B cell (primary cell): ENCODE results near the gene ABCA1. TPM values are rescaled to one million over a fixed set of nuclear protein-coding genes. Genes with fewer than 3 reads are reported as not detected.

Source experiments
- ATAC-seq: fragments of 200-7000 bp; cut with Tn5 transposase; one replicate; pipeline ENCODE4 v1.10.0; 2021; ENCODE audit warnings: low read depth, mild to moderate bottlenecking, moderate number of reproducible peaks, moderate library complexity
- CTCF ChIA-PET: fragments of 350-600 bp; sonication (Branson Sonifier 250); formaldehyde crosslinking; loops from one replicate; lab custom pipeline; 2021; ENCODE audit warnings: antibody characterized with exemption, inconsistent platforms; lab: Charles Lee
- POLR2A ChIA-PET: fragments of 350-600 bp; sonication (Branson Sonifier 250); formaldehyde crosslinking; loops from one replicate; lab custom pipeline; 2021; ENCODE audit warnings: antibody characterized with exemption; lab: Charles Lee
- DNase-seq: peaks from one replicate; pipeline ENCODE4 v3.0.0; 2013
- H2AFZ ChIP-seq: 2 replicates; pipeline ENCODE4 v1.6.1; 2012; ENCODE audit warnings: mild to moderate bottlenecking, low read depth, low read length; ENCODE audit not compliant: insufficient read depth, poor library complexity, severe bottlenecking
- H3K27ac ChIP-seq, 2 donors: 1 replicate in 1 of 2; 2 replicates in 1 of 2; pipeline ENCODE4 v1.5.1; 2012 to 2013; ENCODE audit warnings: low read length in 2 of 2, mild to moderate bottlenecking in 2 of 2, moderate library complexity in 1 of 2
- H3K27me3 ChIP-seq, 4 experiments: fragments of 200-600 bp in 1 of 4; sonication (generic) in 1 of 4; replicated peaks in 1 of 4; 1 replicate in 2 of 4; 2 replicates in 2 of 4; pipeline versions ENCODE4 v1.6.1 to v1.7.0; 2013 to 2016; ENCODE audit warnings: low read length in 3 of 4, mild to moderate bottlenecking in 2 of 4, mixed read lengths in 1 of 4, moderate library complexity in 1 of 4; ENCODE audit not compliant: insufficient read depth in 4 of 4, control insufficient read depth in 3 of 4; ENCODE audit errors: control extremely low read depth in 1 of 4
- H3K36me3 ChIP-seq, 2 experiments: replicated peaks in 1 of 2; 1 replicate in 1 of 2; 2 replicates in 1 of 2; pipeline versions ENCODE4 v1.6.1 to v1.7.1; 2013; ENCODE audit warnings: low read length in 1 of 2; ENCODE audit not compliant: insufficient read depth in 2 of 2, control insufficient read depth in 1 of 2; ENCODE audit errors: control extremely low read depth in 1 of 2, extremely low read depth in 1 of 2
- H3K4me1 ChIP-seq, 2 donors: fragments of 200-600 bp in 1 of 2; sonication (generic) in 1 of 2; 1 replicate in 1 of 2; 2 replicates in 1 of 2; pipeline versions ENCODE4 v1.5.1 to v1.6.1; 2013 to 2017; ENCODE audit warnings: low read length in 2 of 2; ENCODE audit not compliant: control insufficient read depth in 2 of 2, insufficient read depth in 2 of 2
- H3K4me2 ChIP-seq: replicated peaks from 2 replicates; pipeline ENCODE3; 2012; ENCODE audit warnings: mild to moderate bottlenecking, low read depth, low read length; ENCODE audit not compliant: poor library complexity, severe bottlenecking
- H3K4me3 ChIP-seq, 5 experiments: fragments of 200-600 bp in 1 of 5; sonication (generic) in 1 of 5; 1 replicate in 3 of 5; 2 replicates in 2 of 5; pipeline versions ENCODE4 v1.5.1 to v1.7.0; 2011 to 2016; ENCODE audit warnings: low read length in 4 of 5, mild to moderate bottlenecking in 4 of 5, low read depth in 2 of 5, control low read depth in 1 of 5, moderate library complexity in 1 of 5; ENCODE audit not compliant: insufficient read depth in 1 of 5; ENCODE audit errors: control extremely low read depth in 1 of 5, extremely low read depth in 1 of 5
- H3K79me2 ChIP-seq: fragments of 200-600 bp; sonication (generic); one replicate; pipeline ENCODE4 v1.6.0; 2016; ENCODE audit warnings: low read length; ENCODE audit not compliant: control insufficient read depth, insufficient read depth
- H3K9ac ChIP-seq: fragments of 200-600 bp; sonication (generic); 2 replicates; pipeline ENCODE4 v1.6.1; 2017; ENCODE audit warnings: mild to moderate bottlenecking, low read length, moderate library complexity
- H3K9me3 ChIP-seq, 3 donors: one replicate each; pipeline versions ENCODE4 v1.6.1 to v1.7.1; 2013; ENCODE audit warnings: low read length in 2 of 3; ENCODE audit not compliant: control insufficient read depth in 2 of 3, insufficient read depth in 1 of 3; ENCODE audit errors: control extremely low read depth in 1 of 3
- H4K20me1 ChIP-seq: 2 replicates; pipeline ENCODE4 v1.6.0; 2012; ENCODE audit warnings: mild to moderate bottlenecking, low read length; ENCODE audit not compliant: insufficient read depth, control insufficient read depth, poor library complexity, severe bottlenecking
- H3K27ac Mint-ChIP-seq: one replicate; pipeline ENCODE4 v1.8.0; 2021; ENCODE audit warnings: mixed read lengths
- H3K27me3 Mint-ChIP-seq: one replicate; pipeline ENCODE4 v1.8.0; 2021; ENCODE audit warnings: mixed read lengths
- H3K4me1 Mint-ChIP-seq: one replicate; pipeline ENCODE4 v1.8.0; 2021; ENCODE audit warnings: mixed read lengths
- H3K4me3 Mint-ChIP-seq: one replicate; pipeline ENCODE4 v1.8.0; 2021; ENCODE audit warnings: mixed read lengths
- H3K9me3 Mint-ChIP-seq: one replicate; pipeline ENCODE4 v1.8.0; 2022; ENCODE audit warnings: mixed read lengths; ENCODE audit not compliant: insufficient read depth
- EZH2 ChIP-seq: IDR thresholded peaks from 2 replicates; pipeline ENCODE4 v1.6.1; 2012; ENCODE audit warnings: borderline replicate concordance, low read depth, mild to moderate bottlenecking, moderate library complexity, low read length; ENCODE audit not compliant: insufficient read depth, poor library complexity, severe bottlenecking
- WGBS: methylation state at CpG from one replicate; pipeline ENCODE4 v1.1.5; 2013; ENCODE audit warnings: missing lambda C conversion rate; ENCODE audit not compliant: insufficient coverage; 5-methylcytosine and 5-hydroxymethylcytosine counted together
- intact Hi-C: fragments of 100-400 bp; cut with micrococcal nuclease; formaldehyde crosslinking; loops from one replicate; pipeline ENCODE4 v1.10.0; 2022
- polyA plus RNA-seq: library from polyadenylated mRNA; depleted of rRNA; stranded (reverse); fragments of >200 nt; gene quantifications from 2 replicates; pipeline ENCODE4 v1.2.3, GENCODE V29; 2012
- total RNA-seq, 2 donors: library from RNA; stranded (reverse); fragments of 120-200 nt in 1 of 2; gene quantifications; 1 replicate in 1 of 2; 2 replicates in 1 of 2; pipeline versions ENCODE4 v1.2.3 to v1.2.4, GENCODE V29; 2013 to 2022
- TF ChIP-seq, protein P1 (sequence below): fragments of 200-600 bp; IDR thresholded peaks from one replicate; pipeline ENCODE4 v1.8.0; 2022; ENCODE audit warnings: antibody characterized with exemption, mild to moderate bottlenecking

The ABCA1 gene
- total and polyA plus RNA-seq, 2 donors (not counting 1 experiment from before 2014, with no cell fraction given), result 5.2 to 24.0 TPM

DNA sequence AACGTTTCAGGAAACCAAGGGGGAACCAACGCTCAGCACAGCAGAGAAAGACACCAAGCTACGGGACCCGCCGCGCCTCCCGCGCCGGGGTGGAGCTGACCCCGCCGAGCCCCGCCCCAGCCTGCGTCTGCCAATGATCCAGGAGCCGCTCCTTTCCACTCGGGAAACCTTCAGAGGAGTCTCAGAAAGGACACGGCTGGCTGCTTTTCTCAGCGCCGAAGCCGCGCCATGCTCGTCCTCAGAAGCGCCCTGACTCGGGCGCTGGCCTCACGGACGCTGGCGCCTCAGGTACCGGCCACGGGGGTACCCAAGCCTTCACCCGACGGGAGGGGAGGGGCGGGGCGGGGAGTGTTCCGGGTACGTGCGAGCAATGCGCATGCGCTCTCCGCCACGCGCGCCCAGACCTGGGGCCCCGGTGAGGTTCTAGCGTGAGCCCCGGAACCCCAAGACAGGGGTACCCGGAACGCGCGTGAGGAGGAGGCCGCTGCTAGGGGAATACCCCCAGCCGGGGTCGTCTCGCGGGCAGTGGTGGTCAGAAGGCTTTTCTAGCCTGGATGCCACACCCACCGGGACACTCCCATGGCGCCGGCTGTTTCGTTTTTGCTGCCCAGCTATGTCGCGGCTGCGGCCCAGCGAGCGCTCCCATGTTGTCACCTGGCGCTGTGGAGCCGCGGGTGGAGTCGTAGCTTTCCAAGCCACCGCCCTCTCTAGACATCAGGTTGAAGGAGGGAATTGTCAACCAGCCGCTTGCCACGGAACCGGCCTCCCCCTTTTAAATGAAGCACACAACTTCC lies 180.2 kb downstream of the ABCA1 start, which contains the start of gene NIPSNAP3A:
TSS of gene NIPSNAP3A (plus strand) at position 119 of the 794 bp plus-strand sequence. CDS start at position 229, 110 bp downstream.
- peak; percentile 85 for ATAC-seq
- under 1% methylated on average over 68 of the region's 71 CpGs for WGBS
- H3K36me3 ChIP-seq, result peaks cover 0 to 11% of the 10 kb centered on the region in 2 experiments
- Mint-ChIP-seq H3K4me3 (peak within 1 kb of the TSS; percentile 95), H3K27me3 (no peaks in the 10 kb centered on the region), H3K4me1 (peaks cover 30% of the 10 kb centered on the region), H3K9me3 (no peaks in the 10 kb centered on the region), H3K27ac (peak within 1 kb of the TSS; percentile 96)
- H3K27ac ChIP-seq, result peak within 1 kb of the TSS; percentile 88 to 90
- TF ChIP-seq, protein P1, sequence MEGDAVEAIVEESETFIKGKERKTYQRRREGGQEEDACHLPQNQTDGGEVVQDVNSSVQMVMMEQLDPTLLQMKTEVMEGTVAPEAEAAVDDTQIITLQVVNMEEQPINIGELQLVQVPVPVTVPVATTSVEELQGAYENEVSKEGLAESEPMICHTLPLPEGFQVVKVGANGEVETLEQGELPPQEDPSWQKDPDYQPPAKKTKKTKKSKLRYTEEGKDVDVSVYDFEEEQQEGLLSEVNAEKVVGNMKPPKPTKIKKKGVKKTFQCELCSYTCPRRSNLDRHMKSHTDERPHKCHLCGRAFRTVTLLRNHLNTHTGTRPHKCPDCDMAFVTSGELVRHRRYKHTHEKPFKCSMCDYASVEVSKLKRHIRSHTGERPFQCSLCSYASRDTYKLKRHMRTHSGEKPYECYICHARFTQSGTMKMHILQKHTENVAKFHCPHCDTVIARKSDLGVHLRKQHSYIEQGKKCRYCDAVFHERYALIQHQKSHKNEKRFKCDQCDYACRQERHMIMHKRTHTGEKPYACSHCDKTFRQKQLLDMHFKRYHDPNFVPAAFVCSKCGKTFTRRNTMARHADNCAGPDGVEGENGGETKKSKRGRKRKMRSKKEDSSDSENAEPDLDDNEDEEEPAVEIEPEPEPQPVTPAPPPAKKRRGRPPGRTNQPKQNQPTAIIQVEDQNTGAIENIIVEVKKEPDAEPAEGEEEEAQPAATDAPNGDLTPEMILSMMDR, result no peak
- no peak for TF ChIP-seq EZH2
- peak within 1 kb of the TSS; percentile 85 for H3K4me2 ChIP-seq
- peak within 1 kb of the TSS; percentile 84 for H3K9ac ChIP-seq
- peak; percentile 95 for DNase-seq
- H3K9me3 ChIP-seq, result no peaks in the 10 kb centered on the region
- H3K27me3 ChIP-seq, result no peaks in the 10 kb centered on the region
- H2AFZ ChIP-seq, result peak within 1 kb of the TSS; percentile 96
- CTCF ChIA-PET, result interaction anchor here (1.1 to 2.0 kb wide), 9 partner anchors 16 to 668 kb away, joined by 3 to 10 read pairs (median 3); partner anchors contain the start of gene NIPSNAP3B
- H4K20me1 ChIP-seq, result no peaks in the 10 kb centered on the region
- peak within 1 kb of the TSS; percentile 76 to 91 (median 84) for H3K4me3 ChIP-seq
- POLR2A ChIA-PET, result interaction anchor here (1.1 to 2.3 kb wide), 6 partner anchors 16 to 654 kb away, joined by 3 to 13 read pairs (median 6); partner anchors contain the start of genes NIPSNAP3B, SLC44A1 and SMC2
- intact Hi-C loops, result loop anchor here (1.0 to 10.0 kb wide), 10 partner anchors 17 to 963 kb away; partner anchors contain the start of genes ABCA1, FKTN, FSD1L and NIPSNAP3B
- H3K79me2 ChIP-seq, result peaks cover 20% of the 10 kb centered on the region
- H3K4me1 ChIP-seq, result peaks cover 11 to 15% of the 10 kb centered on the region in 2 donors
